GM18499 (cell line): Measurements from ENCODE around the gene CARTPT.

Experiments
- ATAC-seq: cut with Tn5 transposase; IDR thresholded peaks from one replicate; pipeline ENCODE4 v1.9.1; 2021; ENCODE audit warnings: moderate number of reproducible peaks; ENCODE audit not compliant: insufficient read depth, unreplicated experiment

CARTPT gene

DNA sequence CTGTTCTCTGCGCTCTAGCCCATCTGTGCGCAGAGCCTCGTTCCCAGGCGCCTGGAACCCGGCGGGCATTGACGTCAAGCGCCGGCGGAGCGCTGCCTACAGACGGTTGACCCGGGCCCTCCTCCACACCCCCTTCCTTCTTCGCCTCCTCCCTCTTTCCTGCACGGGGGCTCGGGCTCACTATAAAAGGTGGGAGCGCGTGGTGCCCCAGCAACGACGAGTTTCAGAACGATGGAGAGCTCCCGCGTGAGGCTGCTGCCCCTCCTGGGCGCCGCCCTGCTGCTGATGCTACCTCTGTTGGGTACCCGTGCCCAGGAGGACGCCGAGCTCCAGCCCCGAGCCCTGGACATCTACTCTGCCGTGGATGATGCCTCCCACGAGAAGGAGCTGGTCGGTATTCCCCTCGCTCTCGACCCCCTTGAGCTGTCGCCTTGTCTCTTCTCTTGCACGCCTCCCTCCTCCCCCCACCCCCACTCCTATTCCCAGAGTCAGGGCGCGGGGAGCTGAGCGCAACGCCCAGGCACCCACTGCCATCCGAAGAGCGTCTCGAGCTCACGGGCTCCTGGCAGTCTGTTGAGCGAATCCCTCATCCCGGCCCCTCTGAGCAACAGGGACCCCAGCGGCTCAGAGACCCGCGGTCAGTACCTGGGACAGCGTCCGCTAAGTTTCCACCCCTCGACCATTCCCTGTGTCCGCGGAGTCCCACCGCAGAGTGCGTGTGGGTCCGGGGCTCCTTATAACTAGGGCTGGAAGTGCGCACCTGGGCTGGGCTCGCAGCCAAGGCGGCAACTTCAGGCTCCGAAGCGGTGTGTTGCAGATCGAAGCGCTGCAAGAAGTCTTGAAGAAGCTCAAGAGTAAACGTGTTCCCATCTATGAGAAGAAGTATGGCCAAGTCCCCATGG, at the start of gene CARTPT:
CARTPT (plus strand) TSS at position 213 of the 902 bp plus-strand sequence; CDS start at position 232, 19 bp downstream.
- no peak for ATAC-seq

DNA sequence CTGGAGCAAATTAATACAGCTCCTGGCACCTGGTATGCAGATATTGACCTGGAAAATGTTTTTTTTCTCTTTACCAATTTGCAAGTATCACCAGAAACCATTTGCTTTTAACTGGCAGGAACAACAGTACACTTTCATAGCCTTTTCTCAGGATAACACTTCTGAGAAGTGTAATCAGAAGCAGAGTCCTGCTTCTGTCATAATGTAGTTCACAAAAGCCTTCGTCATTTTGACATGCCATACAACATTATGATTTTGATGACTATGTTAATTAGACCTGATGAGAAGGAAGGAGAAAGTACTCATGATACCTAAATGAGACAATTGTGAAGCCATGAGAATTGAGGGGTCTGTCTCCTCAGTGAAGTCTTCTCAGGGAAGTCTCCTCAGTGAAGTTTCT, 41.1 kb upstream of the CARTPT start:
- no peak for ATAC-seq

DNA sequence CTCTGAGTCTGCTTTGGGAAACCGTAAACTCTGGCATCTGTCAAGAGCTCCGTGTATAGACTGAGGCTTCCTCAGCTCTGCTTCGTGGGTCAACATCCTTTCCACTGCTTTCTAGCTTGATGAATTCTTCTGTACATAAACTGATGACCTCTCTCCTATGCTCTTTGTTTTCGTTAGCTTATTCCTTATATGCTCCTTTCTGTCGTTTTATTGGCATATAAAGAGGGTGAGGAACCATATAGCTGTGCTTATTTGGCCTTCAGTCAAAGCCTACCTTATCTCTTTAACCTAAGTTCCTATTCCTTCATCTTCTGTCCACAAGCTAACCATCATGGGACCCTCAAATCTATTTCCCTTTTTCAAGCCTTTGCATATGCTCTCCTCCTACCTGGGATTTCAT, 39.4 kb upstream of the CARTPT start:
- ATAC-seq: no peak

DNA sequence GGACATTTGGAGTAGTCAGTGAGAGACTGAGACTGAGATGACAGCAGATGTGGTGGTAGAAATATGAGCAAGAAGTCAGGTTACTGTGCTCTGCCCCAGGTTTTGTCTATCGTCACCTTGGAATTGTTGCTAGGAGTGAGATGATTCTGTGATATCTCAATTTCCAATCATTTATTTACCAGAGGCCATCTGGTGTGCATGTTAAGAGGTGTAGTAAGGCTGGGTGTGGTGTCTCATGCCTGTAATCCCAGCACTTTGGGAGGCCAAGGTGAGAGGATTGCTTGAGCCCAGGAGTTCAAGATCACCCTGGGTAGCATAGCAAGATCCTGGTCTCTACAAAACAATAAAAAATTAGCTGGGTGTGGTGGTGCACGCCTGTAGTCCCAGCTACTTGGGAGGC, 38.6 kb upstream of the CARTPT start:
- ATAC-seq: no peak

DNA sequence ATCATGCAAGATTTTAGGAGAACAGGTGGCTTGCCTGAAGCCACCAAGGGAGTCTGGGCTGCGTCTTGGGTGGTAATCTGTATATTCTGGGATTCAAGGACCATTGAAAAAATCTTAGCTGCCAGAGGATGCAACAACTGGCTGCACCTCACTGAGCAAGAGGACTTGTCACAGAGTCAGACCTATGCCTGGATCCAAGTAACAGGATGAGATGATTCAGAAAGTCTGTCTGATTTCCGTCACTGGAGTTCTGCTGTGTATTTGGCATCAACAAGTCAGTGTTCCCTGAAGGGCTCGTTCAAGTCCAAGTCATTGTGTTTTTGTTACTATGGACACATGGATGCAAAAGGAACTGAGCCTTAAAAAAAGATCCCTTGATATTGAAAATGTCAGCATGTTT, 37.8 kb upstream of the CARTPT start:
- ATAC-seq: no peak

DNA sequence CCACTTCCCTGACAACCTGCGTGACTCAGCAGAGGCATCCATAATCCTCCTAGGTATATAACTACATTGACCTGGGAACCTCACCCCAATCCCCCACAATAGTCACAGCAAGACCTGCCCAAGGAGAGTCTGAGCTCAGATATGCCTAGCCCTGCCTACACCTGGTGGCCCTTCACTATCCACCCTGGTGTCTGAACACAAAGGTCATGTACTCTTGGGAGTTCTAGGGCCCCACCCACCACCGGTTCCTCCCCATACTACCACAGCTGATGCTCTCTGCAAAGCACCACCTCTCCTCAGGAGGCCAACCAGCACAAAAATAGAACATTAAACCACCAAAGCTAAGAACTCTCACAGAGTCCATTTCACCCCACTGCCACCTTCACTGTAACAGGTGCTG, 34.8 kb upstream of the CARTPT start:
- ATAC-seq: no peak

DNA sequence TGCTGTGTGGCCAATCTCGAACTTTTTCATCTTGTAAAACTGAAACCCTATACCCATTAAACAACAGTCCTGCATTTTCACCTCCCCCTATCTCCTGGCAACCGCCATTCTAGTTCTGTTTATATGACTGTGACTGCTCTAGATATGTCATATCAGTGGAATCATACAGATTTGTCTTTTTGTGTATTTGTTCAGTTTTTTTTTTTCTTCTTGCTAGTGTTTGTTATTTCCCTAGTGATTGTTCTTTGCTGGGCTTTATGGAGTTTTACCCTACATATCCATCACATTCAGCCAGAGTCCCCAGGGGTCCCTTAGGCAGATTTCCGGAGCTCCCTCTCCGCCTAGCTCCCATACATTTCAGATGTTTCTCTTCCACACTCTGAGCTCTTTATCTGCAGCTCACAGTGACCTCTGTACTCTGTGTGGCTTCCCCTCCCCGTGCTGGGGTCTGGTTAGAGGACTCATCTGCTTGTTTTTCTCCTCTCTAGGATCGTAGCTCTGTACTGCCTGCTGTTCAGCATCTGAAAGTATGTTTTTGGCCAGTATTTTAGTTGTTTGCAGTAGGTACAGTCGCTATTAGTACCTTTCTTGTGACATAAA, 25.1 kb upstream of the CARTPT start:
- ATAC-seq: no peak

DNA sequence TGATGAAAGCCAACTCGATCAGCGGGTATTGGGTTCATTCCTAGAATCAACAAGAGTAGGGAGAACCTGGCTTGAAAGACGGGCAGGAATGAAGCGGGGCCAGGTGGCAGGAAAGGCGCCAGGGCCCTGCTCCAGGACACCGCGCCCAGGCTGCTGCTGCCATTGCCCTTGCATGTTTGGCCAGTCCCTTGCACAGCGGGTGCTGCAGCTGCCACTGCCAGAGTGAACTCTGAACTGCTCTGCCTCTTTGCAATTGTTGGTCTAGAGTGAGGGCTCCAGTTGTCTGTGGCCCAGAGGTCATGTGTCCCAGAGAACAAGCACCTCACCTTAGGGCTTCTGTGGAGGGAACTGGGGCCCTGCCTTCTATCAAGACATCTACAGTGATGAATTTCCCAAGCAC, 24.0 kb upstream of the CARTPT start:
- no peak for ATAC-seq

DNA sequence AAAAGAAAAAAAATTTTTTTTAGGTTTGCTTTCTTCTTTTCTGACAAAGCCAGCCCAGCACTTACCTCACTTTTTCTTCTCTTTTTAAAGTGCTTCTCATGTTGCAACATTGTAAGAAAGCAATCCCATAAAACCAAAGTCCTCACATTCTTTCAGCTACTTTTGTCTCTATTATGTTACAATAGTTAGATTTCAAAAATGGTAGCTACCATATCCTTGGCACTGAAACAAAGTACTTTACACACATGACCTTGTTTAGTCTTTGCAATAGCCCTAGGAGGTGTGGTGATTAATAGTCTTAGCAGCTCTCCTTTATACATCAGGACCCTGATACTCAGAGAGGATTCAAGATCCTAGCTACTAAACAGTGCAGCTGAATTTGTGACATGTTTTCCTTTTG, 23.5 kb upstream of the CARTPT start:
- no peak for ATAC-seq

DNA sequence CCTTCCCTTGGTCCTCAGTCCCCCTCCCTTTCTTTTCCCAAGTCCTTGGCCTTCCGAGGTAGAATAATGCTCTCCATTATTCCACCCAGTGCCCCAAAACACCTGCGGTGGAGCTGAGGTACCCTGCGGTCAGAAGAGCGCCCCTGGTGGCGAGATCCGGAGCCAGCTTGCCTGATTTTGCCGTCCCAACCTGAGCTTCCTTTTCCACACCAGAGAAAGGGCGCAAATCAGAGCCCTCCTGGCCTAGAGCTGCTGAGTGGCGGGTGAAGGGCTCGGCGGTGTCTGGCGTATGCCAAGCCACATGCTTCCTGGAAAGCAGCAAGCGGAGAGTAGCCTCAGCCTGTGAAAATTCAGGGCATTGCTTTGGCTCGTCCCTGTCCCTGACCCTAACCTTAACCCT, 21.1 kb upstream of the CARTPT start:
- no peak for ATAC-seq

DNA sequence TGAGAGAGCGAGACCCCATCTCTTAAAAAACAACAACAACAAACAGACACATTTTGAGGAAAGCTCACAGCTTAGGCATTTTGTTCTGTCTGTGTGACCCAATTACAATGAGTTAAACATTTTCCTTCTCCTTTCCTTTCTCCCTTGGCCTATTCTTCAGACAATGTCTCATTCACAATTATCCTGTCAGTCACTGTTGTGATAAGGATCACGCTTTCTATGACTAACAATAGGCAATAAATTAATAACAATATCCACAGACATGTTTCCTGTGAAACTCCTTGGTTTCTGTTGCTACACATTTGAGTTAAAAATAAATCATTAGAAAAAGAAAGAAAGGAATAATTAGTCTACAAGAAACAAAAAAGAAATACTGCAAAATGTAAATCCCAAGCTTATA, 19.8 kb upstream of the CARTPT start:
- no peak for ATAC-seq

DNA sequence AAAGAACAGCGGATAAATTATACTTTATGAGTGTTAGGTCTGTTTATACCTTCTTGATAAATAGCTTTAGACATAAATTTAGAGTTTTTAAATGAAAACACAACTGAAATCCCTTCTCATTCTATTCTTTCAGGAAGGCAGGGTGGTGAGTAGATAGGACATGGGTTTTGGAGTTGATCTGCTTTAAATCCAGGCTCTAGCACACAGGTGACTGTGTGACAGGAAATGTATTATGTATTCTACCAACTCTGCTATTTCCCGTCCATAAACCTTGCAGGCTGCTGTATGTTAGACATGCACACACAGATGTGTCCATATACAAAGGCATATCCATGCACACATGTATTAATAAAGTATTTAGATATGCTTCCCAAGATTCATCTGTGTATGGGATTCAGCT, 19.3 kb upstream of the CARTPT start:
- ATAC-seq: no peak

DNA sequence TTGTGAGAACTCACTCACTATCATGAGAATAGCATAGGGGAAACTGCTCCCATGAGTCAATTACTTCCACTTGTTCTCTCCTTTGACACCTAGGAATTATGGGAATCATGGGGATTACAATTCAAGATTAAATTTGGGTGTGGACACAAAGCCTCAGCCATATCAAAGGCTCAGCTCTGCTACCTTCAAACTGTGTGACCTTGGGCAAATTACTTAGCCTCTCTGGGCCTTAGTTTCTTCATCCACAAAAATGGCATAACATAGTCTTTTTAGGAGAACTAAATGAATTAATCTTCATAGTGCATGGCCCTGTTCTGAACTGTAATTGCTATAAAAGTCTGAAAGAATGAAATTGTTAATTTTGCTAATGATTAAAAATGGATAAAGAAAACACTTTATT, 18.3 kb upstream of the CARTPT start:
- ATAC-seq: no peak

DNA sequence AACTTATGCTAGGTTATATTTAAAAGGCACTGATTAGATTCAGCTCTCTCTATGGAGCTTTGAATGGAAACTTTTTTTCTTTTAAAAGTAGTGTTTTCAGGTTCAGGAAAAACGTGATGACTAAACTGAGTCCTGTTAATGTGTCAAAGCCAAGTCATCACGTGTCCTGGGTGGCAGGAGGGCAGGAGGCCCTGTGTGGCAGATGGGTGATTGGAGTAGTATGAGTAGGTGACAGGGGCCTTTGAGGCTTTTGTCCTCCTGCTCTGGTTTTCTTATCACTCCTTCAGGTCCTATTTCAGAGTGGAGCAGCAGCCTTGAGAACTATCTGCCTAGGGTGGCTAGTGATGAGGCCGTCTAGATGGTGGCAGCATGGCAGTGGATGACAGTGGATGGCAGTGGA, 17.7 kb upstream of the CARTPT start:
- ATAC-seq: no peak

DNA sequence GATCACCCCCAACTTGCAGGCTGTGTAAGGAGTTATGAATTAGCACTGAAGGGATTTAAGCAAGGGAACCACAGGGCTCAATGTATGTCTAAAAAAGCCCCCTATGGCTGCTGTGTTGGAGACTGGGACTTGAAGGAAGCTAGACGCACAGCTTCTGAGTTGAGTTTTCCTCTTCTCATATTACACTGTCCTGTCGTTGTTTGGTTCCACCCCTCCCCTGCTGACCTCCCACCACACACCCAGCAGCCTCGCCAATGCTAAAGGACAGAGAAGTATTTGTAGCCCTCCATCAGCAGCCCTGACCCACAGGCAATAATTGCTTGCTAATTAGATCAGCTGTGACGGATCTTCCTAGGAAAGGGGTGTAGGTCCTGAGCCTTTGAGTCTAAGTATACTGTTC, 15.1 kb upstream of the CARTPT start:
- ATAC-seq: no peak

DNA sequence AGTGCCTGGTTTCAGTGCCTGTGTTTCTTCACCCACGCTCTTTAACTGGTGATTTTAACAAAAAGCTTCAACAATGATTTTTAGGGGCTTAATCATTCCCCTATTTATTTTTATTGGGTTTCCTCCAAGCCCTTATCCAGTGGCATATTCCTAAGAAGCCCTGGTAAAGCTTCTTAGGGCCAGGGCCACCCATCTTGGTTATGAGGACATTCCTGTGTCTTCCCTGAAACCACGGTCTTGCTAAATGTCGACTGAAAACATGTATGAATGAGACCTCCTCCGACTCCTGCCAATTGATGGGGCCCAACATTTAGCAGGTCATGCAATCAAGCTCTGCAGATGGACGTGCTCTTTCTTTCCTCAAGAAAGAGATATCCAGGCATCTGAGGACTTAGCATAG, 13.7 kb upstream of the CARTPT start:
- no peak for ATAC-seq

DNA sequence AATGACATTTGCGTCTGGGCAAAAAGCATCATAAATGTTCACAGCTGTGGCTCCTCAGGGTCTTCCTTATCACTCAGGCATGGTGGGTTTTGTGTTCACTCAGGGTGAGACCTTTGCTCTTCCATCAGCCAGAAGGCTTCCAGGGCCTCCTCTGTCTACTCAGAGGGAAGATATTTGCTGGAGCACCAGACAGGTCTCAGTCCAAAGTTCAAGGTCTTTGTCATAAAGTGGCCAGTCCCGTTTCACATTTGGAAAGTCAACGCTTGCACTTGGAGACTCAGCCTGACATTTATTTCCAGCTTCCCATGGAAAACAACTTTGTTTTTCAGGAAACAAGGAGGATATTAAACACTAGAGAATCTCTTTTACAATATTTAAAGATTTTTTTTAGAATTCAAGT, 12.2 kb upstream of the CARTPT start:
- ATAC-seq: no peak

DNA sequence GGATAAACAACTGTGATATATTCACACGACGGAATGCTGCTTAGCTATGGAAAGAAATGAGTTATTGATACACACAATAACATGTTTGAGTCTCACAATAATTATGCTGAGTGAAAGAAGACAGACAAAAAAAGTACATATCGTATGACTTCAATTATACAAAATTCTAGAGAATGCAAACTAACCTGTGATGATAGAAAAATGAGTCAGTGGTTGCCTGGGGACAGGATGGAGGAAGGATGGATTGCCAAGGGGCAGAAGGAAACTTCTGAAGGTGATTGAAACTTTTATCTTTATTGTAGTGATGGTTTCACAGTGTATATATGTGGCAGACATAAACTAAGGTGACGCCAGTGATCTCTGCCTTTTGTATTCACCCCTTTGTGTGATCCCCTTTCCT, 7.5 kb upstream of the CARTPT start:
- ATAC-seq: no peak

DNA sequence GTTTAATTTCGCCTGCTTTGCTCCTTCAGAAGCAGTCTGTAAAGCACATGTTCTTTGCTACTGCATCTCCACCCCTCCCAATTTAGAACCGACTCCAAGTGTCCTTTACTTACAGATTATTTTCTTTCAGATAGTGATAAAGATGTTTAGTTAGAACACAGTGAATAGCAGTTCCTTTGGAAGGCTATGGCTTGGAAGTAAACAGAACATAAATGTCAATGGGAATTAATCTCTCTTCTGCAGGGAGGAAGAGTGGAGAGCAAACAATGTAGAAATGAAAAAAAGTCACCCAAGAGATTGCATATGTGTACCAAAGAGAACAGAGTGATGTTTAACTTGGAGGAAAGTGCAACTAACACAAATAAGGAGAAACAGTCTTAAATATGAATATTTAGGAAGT, 4.2 kb upstream of the CARTPT start:
- no peak for ATAC-seq

DNA sequence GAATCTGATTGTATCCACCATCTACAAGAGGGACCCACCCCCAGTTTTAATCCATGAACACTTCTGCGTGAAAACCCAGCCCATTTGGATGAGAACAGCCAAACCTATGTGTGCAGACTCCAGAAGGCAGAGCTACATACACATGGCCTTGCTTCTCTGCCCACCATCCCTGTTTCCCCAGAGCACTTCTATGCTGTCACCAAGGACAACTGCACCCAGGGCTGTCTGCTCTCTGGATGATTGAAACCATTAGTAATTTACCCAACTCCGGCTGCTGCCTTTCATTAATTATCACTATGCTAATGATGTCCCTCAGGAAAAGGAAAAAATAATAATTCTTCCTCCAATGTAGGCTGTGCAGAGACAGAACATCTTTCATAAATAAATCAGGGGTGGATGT, 8.9 kb downstream of the CARTPT start:
- no peak for ATAC-seq

DNA sequence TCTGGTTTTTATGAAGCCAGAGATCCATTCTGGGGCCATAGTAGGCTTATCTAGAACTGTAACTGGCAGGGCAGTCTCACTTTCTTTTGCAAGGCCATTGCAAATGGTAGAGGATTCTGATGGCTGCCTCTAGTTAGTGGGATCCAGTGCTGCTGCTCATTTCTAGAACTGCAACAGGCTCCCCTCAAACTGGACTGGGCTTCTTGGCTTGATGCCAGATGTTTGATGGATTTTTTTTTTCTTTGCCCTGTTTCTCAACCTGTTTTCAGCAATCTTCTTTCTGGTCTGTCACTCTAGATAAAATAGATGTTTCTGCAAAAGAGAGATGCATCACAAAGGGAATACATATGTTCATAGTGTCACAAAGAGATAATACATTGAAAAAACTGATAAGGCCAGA, 11.9 kb downstream of the CARTPT start:
- no peak for ATAC-seq

DNA sequence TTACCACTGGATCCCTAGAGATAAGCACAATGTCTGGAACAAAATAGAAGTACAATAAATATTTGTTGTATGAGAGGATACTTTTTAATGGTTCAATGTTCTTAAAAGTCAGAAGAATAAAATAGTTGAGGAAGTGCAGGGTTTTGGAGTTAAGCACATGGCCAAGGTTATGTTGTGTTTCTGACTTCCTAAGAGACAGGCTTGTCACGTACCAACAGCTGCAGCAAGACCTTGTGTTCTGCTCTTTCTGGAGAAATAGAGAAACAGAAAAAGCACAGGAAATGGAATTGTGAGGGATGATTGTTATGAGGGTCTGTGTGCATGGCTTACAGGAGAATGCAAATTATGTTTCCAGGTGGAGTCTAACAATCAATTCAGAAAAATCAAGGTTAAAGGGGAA, 12.9 kb downstream of the CARTPT start:
- no peak for ATAC-seq
